GM21723 (cell line): Measurements from ENCODE around the gene RPL23.
A peak's percentile ranks its signal among the peaks of the same experiment; 100 is the strongest.

ENCODE experiments used
- ATAC-seq: cut with Tn5 transposase; IDR thresholded peaks from one replicate; pipeline ENCODE4 v1.9.1; 2021; ENCODE audit warnings: mild to moderate bottlenecking, moderate library complexity; ENCODE audit not compliant: unreplicated experiment

Gene RPL23

DNA sequence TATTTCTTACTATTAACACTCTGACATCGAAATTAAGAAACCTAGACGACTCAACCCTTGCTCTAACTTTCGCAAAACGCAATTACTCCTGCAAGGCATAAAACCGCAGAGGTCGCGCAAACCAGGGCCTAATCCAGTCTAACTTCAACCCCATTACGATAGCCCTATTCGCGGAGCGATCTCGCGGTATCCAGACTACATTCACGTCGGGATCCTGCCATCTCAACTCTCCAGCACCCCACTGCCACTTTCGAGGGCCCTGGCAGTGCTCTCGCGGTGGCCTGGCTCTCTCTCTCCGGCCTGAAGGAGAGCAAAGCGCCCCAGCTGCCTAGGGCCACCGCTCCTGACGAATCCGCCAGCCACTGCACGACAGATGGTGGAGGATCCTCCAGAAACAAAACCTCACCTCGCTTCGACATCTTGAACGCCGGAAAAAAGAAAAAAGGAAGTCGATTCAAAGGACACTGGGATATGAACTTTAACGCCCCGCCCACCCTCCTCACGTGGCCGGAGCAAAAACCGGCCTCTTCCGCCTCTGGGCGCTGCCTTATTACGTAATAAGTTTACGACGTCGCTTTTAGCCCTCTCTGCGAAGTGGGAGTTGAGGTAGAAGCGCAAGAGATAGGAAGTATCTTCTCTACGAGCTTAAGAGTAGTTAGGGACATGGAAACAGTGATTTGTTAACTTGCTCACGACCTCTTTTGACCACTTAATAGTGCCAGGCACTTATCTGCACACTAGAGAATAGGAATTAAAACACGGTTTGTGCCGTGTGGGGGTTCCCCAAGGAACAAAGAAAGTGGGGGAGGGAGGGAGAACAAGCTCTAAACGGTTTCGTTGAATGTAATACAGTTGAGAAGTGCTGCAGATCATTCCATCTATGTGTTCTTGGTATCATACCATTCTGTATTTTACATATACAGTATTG is at the start of gene RPL23:
Gene RPL23 (minus strand): TSS at position 430 of the 928 bp plus-strand sequence. CDS start 11 bp downstream, at position 419.
- ATAC-seq = peak; percentile 82

GRCh38 chr17:38900978-38901656 is 47.6 kb upstream of the RPL23 start:
- no peak for ATAC-seq

GRCh38 chr17:38899421-38899820 is 45.9 kb upstream of the RPL23 start:
- ATAC-seq = peak; percentile 12

GRCh38 chr17:38898812-38899348 is 45.4 kb upstream of the RPL23 start:
- ATAC-seq = peak; percentile 78

DNA sequence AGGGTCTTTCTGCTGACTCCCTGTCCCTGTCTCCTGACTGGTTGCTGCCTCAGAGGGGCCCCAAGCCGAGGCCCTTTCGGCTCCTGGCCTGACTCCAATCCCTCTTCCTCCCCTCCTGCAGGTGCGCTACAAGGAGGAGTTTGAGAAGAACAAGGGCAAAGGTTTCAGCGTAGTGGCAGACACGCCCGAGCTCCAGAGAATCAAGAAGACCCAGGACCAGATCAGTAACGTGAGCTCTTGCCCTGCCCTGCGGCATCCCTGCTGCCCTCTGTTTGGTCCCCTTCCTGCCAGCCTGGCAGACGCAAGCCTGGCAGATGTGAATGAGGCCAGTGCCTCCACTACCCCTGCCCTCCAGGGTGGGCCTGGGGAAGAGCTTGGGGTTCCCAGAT is 44.8 kb upstream of the RPL23 start:
- ATAC-seq = peak; percentile 14

DNA sequence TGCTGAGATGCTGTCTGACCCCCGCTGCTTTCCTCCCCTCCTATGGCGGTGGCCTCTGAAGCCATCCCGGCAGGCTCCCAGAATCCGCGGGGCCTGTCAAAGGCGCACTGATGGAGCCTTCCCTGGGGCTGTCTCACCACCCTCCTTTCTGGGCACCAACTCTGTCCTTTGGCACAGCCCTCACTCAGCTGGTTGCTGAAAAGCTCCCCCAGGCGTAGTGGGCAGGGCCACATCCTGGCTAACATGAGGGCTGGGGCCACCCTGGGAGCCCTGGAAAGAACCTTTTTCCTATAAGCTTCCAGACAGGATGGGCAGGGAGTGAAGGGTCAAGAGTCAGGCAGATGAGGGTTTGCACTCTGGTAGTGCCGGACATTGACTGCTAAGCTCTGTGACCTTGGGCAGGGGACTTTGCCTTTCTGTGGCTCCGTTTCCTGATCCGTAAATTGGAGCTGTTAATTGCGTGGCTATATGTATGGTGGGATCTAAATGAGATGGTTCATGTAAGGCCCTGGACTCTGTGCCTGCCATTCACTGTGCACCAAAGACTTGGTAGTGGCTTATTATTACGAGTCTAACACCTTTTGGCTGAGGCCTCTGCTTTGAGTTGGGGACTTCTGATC is 44.3 kb upstream of the RPL23 start:
- ATAC-seq = no peak

- no peak for ATAC-seq
These were observed 43.7 kb upstream of the RPL23 start for GRCh38 chr17:38897176-38897575.

GRCh38 chr17:38896346-38896954 is 42.9 kb upstream of the RPL23 start:
- ATAC-seq = no peak

- ATAC-seq = no peak
These were observed 40.8 kb upstream of the RPL23 start for GRCh38 chr17:38894276-38894675.

- no peak for ATAC-seq
These were observed 40.1 kb upstream of the RPL23 start for GRCh38 chr17:38893607-38894006.

DNA sequence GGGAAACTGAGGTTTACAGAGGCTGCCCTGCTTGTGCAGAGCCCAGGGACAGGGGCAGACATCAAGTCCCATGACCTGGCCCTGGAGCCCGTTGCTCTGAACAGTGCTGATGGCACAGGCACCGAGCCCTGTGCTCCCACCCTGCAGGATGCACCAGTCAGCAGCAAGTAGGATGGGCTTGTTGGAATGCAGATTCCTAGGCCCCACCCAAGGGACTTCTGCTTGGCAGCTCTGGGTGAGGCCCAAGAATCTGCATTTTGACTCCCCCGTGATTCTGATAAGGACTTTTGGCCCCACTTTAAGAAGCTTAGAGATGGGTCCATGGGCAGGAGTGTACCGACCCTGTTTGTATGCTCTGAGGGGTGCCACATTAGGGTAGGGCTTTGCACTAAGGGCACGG is 39.6 kb upstream of the RPL23 start:
- ATAC-seq = no peak

- no peak for ATAC-seq
These were observed 39.1 kb upstream of the RPL23 start for GRCh38 chr17:38892620-38893019.

DNA sequence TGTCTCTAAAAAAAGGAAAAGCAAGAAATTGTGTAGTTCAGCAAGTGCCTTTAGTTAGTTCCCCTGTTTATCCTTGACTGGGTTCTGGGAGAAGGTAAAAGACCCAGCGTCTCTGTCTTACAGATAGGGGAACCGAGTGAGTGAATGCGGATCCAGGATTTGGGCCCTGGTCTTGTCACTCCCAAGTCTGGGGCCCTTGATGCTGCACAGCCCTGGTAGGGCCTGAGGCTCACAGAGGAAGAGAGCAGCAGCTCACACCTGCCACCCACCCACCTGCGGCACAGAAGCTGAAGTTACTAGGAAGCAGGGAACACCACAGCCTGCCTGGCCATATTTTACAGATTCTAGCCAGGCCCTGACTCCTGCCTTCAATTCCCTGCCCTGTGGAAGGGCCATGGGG is 38.6 kb upstream of the RPL23 start:
- no peak for ATAC-seq

DNA sequence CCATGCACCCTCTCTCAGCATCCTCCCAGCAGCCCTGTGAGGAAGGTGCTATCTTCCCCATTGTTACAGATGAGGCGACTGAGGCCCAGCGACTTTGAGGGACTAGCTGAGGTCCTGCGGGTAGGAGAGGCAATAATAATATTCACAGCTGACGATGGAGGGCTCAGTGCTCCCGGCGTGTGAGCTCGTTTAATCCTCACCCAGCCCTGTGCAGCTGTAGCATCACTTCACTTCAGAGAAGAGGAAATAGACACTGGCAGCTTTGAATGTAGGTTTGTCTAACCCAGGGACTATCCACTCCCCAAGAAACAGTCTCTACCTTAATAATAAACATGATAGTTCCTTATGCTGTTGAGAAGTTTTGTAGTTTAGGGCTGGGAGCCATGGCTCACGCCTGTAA is 37.9 kb upstream of the RPL23 start:
- no peak for ATAC-seq

DNA sequence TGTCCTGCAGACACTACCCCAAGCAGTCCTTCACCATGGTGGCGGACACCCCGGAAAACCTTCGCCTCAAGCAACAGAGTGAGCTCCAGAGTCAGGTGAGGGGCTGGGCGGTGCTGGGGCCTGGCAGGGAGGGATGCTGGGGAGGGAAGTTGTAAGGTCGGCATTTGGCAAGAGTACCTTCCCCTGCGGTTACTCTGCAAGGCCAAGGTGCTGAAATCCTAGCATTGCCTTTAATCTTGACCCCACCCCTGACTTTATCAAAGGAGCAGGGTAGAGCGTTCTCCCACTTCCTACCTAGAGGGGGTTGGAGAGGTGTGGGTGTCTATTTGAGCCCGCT is 36.9 kb upstream of the RPL23 start:
- ATAC-seq = no peak

- ATAC-seq = no peak
These were observed 36.4 kb upstream of the RPL23 start for GRCh38 chr17:38889745-38890409.

DNA sequence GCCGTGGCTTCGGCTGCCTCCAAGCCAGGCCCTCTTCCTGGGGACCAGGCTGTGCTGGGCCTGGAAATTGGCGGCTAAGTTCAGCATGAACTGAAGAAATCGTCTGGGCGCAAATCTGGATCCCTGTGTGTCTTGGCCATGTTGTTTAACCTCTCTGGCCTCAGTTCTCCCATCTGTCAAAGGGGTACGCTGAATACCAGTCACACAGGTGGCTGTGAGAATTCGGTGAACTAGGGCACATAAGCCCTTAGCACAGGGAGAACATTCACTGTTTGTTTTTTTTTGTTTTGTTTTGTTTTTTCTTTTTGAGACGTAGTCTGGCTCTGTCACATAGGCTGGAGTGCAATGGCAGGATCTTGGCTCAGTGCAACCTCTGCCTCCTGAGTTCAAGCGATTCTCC is 35.3 kb upstream of the RPL23 start:
- ATAC-seq = no peak

- ATAC-seq = no peak
These were observed 33.1 kb upstream of the RPL23 start for GRCh38 chr17:38886643-38887010.

DNA sequence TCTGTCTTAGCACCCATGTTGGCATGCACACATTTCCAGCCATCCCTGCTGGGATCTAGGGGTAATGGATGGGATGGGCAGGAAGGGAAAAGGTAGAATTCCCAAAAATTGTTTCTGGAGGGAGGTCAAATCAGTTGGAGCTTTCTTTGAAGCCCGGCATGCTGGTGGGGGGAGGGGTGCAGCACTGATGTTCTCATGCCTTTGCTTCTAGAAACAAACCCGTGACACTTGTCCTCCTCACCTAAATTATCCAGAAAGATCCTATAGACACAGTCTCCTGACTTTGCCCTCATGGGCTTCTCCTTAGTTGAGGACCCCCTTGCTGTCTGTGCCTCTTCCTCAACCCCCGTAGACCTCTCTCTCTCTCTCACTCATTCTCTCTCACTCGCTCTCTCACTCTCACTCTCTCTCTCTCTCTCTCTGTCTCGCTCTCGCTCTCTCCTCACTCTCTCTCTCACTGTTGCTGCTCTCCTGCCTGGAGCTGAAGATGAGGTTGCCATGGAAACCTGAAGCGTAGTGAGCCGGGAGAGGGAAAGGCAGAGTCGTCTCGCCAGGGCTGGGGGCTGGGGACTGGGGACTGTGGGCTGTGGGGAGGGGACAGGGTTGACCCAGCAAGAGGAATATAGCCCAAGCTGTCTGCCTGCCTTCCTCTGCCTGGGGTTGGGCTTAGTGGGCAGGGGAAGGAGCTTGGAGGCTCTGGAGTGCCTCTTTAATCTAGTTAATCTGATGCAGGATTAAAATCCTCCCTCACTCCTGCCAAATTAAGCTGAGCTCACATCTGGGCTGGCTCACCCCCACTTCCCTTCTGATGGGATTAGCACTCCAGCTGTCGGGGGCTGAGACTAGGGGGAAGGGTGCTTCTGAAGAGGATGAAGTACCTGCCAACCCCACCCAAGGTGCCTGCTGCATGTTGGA is 32.5 kb upstream of the RPL23 start:
- ATAC-seq = no peak
